Activated T-cell treated with anti-CD3 and anti-CD28 coated beads, Interleukin-2, amount 50 U/mL, for 1 hour (primary cell): ENCODE results near the gene LILRB2.
"Not testable (repeated sequence)": the region's sequence is repeated elsewhere in the genome, so short reads cannot be mapped to it uniquely, and the experiment has no call there.

Source experiments
- DNase-seq: peaks from one replicate; pipeline ENCODE4 v3.0.0-alpha.2; 2020

The LILRB2 gene

GRCh38 chr19:54271106-54271505 lies 9.8 kb downstream of the LILRB2 start:
- no peak for DNase-seq

DNA sequence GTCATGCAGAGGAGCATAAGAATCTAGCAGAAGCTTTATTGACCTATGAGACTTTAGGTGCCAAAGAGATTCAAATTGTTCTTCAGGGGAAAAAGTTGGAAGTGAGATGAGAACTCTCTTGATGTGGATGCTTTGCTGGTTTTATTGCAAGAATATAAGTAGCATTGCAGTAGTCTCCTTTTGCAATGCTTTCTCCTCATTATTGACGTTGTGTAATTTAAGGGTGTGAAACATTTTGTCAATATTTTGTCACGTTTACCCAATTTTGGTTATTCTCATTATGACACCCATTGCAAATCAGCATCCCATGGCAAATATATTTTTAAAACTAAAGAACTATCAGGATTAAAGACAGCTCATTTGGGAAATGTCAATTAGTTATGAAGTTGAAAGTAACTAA lies 12.0 kb downstream of the LILRB2 start:
- no peak for DNase-seq

GRCh38 chr19:54266133-54266532 lies 14.8 kb downstream of the LILRB2 start:
- peak; percentile 63 for DNase-seq

GRCh38 chr19:54262470-54262869 lies 18.4 kb downstream of the LILRB2 start:
- DNase-seq = no peak

DNA sequence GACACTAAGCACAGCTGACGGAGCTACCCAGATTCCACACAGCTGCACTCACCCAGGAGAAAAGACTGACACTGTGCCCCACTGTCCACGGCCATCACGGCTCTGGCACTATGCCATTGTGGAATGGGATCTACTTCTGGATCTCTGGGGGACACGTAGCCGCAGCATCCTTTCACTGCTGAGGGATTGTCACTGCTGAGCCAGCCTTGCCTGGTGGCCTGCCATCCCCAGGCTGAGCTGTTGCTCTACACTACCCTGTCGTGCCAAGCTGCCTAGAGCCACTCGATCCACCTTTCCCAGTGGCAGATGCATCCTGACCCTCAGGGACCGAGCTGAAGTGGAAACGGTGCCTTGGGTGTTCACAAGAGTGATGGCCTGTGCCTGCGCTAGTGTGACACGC lies 18.8 kb downstream of the LILRB2 start:
- DNase-seq = no peak

DNA sequence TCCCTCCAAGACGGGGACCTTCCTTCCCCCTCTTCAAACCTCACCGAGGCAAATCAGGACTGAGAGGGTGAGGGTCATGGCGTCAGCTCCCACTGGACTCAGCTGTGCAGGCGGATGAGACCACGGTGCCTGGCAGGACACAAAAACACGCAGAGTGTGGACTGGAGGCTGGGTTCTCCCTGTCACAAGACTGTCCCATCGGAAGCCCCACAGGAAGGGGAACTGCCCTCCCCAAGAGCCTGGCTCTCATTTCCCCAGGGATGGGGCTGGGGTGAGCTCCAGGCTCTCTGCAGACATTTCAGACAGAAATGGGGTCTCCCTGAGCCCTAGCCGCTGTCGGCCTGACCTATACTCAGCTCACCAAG lies 23.8 kb downstream of the LILRB2 start, which contains the start of gene LILRB5:
Gene LILRB5, minus strand, starts transcription at position 158 of the 365 bp plus-strand sequence. Its CDS starts 80 bp downstream, at position 78.
- DNase-seq = no peak

DNA sequence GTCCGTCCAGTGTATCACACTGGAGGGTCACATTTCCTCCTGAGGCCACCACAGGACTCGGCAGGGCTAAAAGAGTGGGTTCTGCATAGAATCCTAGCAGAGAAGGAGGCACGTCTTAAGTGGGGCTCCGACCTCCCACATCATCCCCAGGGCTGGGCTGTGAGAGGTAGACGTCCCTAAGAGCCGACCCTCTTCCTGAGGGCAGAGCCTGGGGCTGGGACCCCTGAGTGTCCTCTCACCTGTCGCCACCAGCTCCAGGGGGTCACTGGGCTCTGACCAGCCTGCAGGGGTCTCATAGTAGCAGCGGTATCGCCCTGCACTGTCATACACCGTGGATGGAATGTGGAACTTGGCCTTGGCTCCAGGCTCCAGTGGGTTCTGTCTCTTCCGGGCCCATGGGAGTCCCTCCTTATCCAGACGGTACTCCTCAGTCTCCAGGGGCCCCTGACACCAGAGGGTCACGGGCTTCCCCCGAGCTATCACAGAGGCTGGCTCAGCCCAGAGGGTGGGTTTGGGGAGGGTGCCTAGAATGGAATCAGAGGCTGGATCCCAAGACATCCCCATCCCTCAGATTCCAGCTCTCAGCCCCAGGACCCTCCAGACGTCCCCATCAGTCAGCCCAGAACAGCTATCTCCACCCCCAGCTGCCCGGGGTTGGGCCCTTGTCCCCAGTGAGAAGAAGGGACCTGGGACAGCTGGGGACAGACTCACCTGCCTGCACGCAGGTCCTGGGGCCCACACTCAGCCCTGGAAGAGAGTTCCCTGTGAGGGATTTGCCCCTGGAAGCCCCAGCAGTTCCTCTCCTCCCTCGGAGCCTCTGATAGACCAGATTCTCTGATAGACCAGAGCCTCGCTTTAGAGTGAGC lies 24.4 kb downstream of the LILRB2 start:
- no peak for DNase-seq

GRCh38 chr19:54255105-54255775 lies 25.7 kb downstream of the LILRB2 start:
- no peak for DNase-seq

DNA sequence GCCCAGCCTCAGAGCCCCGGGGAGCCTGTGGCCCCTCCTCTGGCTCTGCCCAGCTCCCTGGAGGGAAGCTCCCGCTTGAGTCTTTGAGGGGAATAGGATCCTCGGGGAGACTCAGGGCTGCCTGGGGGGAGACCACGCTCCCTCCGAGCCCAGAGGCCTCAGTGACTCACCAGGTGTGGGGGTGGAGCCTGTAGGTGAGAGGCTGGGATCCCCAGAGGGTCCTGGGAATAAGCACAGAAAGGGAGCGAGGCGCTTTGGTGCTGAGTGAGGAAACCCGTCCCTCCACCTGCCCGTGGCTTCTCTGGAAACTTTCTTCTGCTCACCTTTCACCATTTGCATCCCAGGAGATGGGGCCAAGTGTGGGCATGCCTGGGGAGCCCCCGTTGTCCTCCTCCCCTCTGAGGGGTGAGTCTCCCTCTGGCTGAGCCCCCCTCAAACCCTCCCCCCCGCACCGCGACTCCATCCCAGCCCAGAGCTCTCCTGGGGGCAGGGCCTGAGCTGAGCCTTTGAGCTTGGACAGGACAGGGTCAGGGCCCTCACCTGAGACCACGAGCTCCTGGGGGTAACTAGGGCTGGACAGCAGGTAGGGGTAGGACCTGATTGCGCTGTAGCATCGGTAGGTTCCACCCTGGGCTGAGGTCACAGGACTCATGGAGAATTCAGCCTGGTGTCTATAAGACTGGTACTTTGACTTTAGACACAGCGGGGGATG lies 26.6 kb downstream of the LILRB2 start:
- DNase-seq = no peak

- DNase-seq = no peak
Observed at GRCh38 chr19:54253331-54254194, 27.3 kb downstream of the LILRB2 start.

DNA sequence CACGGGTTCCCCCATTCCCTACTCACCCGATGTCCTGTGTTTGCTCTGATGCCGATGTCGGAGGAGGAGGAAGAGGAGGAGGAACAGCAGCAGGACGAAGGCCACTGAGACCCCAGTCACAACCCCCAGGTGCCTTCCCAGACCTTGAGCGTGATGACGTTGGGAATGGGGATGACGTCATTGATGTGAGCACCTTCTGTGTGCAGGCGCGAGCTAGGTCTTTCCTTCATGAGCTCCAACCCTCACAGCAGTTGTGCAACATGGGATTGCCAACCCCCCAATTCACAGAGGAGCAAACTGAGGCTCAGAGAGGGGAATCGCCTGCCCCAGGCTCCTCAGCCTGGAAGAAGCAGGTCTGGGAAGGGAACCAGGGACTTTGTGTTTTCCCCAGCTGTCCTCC lies 28.1 kb downstream of the LILRB2 start:
- no peak for DNase-seq

DNA sequence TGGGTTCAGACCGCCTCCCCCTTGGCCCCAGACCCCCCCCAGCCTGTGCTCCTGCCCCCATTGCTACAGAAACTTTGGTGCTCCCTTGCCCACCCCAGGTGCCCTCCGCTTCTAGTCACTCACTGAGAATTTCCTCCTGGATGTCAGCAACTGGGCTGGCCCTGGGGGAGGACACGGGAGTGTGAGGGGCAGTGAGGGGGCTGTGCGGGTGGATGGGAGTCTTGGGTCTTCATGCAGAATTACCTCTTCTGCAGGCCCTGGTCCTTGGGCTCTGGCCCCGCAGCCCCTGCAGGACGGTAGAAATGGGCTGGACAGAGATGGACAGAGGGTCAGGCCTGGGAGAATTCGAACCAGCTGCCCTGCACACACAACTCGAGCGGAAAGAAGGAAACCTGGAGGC lies 28.7 kb downstream of the LILRB2 start:
- no peak for DNase-seq

DNA sequence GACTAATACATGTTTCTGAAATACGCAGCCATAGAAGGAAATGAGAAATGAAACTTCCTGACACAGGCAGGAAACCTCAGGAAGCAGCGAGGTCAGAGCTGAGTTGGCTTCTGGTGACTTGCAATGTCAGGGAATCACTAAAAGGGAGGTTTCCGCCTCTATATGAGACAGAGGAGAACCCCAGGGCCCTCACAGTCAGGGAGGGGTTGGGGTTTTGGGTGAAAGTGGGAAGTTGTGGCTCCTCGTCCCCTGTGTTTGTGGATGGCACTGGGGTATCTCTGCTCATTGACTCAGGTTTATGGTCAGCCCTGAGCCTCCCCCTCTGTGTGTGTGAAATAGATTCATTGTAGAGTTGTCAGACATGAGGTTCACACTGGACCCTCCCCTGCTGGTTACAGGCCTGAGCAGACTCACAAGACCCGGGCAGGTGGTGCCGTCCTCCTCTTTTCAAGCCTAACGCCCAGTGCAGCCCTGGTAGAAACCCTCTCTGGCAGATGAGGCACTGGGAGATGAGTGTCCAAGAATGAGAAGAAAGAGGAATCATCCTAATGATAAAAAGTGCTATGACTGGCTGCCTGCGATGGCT lies 32.8 kb downstream of the LILRB2 start:
- DNase-seq = no peak

DNA sequence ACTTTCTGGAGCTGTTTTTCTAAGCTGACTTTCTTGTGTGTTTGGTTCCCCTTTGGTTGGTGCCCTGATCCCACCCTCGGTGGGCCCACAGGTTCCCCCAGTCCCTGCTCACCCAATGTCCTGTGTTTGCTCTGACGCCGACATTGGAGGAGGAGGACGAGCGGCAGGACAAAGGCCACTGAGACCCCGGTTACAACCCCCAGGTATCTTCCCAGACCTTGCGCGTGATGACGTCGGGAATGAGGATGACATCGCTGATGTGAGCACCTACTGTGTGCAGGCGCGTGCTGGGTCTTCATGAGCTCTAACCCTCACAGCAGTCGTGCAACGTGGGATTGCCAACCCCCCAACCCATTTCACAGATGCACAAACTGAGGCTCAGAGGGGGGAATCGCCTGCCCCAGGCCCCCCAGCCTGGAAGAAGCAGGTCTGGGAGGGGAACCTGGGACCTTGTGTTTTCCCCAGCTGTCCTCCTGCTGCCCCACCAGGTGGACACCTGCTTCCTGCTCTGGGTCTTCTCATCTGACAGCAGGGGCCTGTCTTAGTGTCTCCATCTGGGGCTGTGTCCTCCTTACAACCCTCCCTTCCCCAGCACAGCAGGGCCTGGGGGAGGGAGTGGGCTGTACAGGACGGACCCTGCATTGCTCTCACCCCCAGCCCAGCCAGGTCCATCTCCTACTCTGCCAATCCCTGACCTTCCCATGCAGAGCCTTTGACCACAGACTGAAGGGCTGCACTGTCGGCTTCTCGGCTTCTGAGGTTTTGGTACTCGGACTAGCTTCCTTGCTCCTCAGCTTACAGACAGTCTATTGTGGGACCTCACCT lies 33.6 kb downstream of the LILRB2 start:
- DNase-seq = no peak

DNA sequence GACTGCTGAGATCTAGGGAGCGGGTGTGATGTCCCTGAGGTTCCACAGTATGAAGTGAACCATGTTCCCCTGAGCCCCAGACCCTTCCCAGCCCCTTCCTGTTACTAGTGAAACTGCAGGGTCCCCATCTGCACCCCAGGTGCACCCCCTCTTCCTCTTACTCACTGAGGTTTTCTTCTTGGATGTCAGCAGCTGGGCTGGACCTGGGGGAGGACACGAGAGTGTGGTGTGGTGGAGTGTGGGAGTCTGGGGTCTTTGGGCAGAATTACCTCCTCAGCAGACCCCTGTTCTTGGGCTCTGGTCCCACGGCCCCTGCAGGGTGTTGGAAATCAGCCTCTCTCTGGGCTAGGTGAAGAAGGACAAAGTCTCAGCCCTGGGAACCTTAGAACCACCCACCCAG lies 35.0 kb downstream of the LILRB2 start:
- DNase-seq = no peak

GRCh38 chr19:54243809-54244208 lies 37.1 kb downstream of the LILRB2 start:
- DNase-seq = not testable (repeated sequence)

- not testable (repeated sequence) for DNase-seq
Observed at GRCh38 chr19:54242646-54243045, 38.3 kb downstream of the LILRB2 start, which contains the start of gene LILRA6. LILRA6 (minus strand) TSS chr19:54242790.

DNA sequence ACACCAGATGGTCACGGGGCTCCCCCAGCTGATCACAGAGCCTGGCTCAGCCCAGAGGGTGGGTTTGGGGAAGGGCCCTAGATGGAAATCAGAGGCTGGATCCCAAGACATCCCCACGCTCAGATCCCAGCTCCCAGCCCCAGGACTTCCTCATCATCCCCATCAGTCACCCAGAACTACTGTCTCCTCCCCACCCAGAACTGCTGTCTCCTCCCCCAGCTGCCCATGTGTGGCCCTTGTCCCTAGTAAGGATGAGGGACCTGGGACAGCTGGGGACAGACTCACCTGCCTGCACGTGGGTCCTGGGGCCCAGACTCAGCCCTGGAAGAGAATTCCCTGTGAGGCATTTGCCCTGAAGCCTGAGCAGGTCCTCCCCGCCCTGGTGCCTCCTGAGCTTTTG lies 38.7 kb downstream of the LILRB2 start:
- not testable (repeated sequence) for DNase-seq

DNA sequence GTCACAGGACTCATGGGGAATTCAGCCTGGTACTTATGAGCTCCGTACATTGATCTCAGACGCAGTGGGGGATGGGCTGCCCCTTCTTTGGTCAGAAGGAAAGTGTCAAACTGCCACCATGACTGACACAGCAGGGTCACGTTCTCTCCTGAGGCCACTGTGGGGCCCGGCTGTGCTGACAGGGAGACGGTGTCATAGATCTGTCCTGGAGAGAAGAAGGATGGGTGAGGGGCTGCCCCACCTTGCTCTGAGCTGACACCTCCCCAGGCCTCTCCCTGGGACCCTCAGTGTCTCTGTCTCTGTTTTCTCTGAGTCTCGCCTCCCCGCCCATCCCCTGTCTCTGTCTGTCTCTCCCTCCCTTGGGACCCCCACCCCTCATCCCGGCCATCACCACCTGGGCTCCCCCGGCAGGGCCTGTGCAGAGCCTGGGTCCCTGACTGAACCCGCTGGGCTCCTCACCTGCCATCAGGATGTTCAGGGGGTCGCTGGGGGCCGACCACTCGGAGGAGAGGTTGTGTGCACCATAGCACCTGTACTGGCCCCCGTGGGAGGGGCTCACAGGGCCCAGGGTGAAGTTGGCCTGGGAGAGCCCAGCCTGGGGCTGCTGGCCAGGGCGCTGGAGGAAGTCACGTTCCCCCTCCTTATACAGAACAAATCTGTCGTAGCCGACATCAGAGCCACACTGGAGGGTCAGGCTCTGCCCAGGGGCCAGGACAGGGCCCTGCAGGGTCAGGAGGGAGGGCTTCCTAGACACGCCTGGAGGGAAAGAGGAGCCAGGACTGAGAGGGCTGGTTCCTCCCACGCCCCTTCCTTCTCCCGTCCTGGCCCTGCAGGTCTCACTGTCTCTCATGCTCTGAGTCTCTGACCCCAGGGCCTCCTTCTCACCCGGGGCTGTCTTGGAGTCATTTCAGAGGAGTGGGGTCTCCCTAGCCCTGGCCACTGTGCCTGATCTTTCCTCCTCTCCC lies 40.3 kb downstream of the LILRB2 start:
- DNase-seq = not testable (repeated sequence)
